HG03571 (cell line): Measurements from ENCODE around the gene GPAT2.
"Not testable (repeated sequence)": the region's sequence is repeated elsewhere in the genome, so short reads cannot be mapped to it uniquely, and the experiment has no call there.

ENCODE experiments used
- ATAC-seq: cut with Tn5 transposase; IDR thresholded peaks from one replicate; pipeline ENCODE4 v1.9.1; 2021; ENCODE audit not compliant: unreplicated experiment

GPAT2 gene, protein sequence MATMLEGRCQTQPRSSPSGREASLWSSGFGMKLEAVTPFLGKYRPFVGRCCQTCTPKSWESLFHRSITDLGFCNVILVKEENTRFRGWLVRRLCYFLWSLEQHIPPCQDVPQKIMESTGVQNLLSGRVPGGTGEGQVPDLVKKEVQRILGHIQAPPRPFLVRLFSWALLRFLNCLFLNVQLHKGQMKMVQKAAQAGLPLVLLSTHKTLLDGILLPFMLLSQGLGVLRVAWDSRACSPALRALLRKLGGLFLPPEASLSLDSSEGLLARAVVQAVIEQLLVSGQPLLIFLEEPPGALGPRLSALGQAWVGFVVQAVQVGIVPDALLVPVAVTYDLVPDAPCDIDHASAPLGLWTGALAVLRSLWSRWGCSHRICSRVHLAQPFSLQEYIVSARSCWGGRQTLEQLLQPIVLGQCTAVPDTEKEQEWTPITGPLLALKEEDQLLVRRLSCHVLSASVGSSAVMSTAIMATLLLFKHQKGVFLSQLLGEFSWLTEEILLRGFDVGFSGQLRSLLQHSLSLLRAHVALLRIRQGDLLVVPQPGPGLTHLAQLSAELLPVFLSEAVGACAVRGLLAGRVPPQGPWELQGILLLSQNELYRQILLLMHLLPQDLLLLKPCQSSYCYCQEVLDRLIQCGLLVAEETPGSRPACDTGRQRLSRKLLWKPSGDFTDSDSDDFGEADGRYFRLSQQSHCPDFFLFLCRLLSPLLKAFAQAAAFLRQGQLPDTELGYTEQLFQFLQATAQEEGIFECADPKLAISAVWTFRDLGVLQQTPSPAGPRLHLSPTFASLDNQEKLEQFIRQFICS

DNA sequence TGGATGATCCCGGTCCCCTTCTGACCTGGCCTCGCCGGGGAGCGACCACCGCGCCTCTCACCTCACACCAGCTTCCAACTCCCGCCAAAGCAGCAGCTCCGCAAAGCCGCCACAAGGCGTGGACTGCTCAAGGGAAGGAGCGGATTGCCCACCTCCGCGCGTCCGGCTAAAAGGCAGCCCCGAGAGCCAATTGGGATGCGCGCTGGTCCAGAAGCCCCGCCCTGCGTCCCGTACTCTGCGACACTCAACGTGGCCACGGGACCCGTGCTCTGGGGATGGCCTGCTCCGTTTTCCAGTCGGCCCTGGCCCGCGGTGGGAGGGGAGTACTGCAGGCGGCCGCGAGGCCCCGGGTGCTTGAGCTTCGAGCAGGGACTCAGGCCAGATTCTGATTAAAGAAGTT lies at the start of gene GPAT2:
Gene GPAT2 (minus strand): TSS at position 125 of the 400 bp plus-strand sequence. CDS start 2,557 bp downstream, outside the sequence.
- not testable (repeated sequence) for ATAC-seq

DNA sequence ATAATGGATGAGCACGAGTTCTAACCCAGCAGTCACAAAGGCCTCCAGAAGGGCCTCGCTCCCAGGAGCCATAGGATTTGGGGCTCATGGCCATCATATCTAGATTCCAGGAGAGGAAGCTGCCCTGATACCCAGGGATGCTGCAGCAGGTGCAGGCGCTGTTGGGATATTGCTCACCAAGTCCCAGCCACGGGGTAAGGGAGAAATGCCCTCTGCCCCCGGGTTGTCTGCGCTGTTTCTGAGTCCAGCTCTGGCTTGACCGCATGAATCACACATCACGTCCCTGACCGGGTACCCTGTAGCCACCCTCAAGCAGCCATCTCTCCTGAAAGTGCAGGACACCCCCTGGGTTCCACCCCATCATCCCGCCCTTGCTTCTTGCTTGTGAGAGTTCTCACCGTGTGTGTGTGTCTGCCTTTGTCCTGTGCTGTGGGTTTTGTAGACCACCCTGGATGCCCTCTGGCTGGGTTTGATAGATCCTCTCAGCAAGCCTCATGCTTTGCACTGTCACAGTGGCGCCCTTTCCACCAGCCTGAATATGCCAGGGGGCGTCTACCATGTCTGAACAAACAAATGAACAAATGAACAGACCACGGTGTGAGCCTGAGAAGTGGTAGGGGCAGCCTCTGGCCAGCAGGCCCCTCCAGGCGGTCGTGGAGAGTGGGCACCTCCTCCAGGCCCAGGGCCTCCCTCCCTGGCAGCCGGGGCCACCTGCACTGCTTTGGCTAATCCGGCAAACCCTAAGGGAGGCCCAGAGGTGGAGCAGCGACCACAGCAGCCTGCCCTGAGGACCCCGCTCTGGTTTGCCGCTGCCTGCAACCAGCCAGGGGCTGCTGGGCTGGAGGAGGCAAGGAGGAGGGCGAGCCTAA lies 49.5 kb upstream of the GPAT2 start:
- ATAC-seq, result no peak

DNA sequence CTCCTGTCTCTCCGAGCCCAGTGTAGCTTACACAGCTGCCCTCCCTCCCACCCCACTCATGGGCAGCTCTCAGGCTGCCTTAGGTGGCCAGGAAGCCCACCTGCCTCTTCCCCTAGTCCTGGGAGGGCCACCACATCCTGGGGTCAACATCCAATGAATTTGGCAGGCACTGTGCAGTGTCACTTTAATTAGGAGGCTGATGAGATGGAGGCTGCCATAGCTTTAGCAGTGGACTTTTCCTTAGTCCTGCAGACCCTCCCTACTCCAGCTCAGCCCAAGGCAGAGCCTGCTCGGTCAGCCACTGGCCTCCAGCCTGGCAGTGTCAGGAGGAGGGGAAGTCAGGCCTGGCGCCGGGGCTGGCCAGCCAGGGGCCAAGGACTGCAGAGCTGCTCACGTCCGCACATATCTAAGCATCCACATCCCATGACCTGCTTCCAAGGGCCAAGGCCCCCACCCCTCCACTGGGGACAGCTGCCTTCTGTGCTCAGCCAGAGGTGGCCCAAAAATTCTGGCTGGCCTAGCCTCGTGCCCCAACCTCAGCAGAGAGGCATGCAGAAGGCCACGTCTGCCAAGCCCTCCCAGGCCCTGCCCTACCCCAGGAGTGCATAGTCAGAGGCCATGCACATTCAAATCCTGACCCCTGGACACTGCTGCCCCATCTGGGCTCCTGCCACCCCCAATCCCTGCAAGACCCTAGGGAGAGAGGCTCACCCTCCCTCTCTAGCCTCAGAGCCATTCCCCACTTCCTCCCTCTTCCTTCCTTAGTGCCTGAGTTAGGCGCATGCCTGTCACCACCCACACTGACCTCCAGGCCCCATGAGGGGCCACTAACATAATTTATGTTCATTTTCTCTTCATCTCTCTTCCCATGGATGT lies 48.6 kb upstream of the GPAT2 start:
- no peak for ATAC-seq

DNA sequence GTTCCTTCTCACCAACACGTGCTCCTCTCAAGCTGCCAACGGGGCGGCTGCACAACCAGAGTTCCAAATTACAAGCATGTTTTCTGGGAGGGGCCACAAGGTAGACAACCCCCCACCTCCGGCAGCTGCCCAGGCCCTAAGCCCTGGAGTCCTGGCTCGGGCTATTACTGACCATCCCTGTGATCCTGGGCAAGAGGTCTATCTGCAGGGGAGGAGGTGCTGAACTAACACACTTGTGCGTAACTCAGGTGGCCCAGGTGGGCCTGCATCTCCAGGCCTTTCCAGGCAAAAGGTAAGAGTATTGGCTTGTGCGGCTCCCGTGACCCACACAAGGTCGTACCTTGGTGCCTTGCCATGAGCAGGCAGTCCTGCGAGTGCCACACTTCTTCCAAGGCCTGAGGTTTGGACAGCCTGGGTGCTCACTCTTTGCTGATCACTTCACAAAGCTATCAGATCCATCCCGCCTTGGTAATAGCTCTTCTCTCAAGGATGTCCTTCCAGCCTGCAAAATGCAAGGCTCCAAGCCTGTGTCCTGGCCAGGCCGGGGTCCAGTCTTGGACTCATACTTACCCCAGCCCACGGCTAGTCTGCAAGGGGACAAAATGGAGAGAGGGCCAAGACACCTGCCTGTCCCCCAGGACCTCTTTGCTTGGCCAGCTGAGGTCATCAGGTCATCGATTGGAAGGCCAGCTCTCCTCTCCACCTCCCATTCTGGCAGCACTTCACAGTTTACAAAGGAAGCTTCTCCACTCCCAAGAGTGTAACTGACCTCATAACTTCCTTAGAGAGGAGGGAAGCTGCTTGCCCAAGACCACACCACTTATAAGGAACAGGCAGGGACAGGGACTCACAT lies 47.7 kb upstream of the GPAT2 start:
- no peak for ATAC-seq

DNA sequence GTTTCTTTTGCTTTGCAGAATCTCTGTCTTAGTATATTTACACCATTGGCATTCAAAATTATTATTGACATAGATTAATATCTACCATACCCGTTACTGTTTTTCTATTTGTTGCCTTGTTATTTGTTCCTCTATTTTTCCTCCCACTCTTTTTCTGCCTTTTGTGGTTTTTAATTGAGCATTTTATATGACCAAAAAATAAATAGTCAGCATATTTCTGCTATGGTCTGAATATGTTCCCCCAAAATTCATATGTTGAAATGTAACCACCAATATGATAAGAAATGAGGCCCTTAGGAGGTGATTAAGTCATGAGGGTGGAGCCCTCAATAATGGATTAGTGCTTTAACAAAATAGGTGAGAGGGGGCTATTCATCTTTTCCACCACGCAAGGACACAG lies 46.3 kb upstream of the GPAT2 start:
- ATAC-seq, result no peak

DNA sequence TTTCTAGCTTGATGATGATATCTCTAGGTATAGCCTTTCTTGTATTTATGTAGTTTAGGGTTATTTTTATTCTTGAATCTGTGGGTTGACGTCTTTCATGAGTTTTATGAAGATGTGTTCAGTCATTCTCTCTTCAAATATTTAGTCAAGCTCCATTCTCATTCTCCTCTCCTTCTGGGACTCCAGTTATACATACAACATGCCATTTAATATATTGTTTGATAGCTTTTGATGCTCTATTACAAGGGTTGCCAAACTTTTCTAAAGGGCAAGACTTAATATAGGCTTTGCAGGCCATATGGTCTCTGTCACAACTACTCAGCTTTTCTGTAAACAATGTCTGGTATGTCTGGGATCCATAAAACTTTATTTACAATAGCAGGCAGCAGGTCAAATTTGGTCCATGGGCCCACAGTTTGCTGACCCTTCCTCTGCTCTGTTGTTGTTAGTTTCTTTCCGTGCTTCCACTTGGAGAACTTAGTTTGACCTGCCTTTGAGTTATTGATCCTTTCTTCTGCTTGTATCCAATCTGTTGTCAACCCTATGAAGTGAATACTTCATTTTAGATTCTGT lies 40.6 kb upstream of the GPAT2 start:
- ATAC-seq, result no peak

DNA sequence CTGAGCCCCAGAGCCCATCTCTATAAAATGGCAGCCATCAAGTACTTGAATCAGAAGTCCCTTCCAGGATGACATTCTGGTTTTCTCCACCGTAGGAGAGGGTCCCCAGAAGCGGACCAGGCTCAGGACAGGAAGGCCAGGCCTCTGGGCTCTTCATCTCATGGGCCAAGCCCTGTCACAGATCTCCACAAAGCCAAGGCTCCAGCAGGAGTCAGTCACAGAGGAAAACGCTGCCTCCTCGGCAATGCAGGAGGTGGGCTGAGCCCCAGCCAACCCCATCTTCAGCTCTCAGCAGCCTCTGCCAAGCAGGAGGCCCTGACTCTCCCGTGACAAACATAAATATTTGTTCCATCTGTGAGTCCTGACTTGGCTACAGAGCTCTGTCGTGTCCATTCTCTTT lies 39.4 kb upstream of the GPAT2 start:
- no peak for ATAC-seq

DNA sequence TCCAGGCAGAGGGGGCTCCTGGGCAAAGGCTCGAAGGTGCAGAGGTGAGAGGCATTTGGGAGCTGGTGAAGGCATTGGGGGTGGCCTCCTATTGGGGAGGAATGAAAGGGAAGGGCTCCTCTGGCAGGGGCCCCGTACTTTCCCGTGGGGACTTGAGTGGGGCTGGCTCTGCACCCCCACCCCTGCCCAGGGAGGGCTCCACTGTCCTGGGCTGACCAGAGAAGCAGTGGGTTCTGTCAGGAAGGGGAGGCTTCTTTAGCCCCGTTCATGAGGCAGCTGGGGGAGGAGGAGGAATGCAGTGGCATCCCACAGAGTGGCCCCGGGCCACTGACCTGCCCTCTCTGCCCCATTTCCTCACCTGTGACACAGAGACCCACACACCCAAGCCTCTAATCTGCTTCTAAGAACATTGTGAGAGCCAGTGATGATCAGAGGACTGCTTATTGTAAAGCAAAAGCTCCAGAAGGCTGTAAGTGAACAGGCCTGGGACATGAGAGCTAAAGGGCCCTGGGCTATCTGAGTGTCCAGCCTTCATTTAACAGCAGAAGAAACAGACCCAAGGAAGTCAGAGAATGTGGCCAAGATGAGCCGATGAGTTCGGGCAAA lies 38.6 kb upstream of the GPAT2 start:
- ATAC-seq, result no peak

DNA sequence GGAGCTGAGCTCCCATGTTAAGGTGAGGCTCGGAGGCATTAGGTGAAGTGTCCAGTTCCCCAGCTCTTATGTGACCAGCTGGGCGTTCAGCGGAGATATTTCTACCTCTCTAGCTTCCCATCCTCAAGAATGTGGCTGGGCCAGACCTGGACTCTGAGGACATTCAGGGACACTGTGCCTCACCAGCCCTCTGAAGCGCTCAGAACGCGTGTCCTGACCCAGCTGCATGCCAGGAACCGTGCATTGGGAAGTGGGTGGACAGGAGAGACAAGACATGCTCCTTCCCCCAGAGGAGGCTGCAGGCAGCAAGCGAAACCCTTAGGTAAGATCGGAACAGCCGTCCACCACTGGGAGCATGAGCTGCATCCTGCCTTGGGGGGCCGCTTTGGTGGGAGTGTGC lies 38.0 kb upstream of the GPAT2 start:
- ATAC-seq, result no peak

DNA sequence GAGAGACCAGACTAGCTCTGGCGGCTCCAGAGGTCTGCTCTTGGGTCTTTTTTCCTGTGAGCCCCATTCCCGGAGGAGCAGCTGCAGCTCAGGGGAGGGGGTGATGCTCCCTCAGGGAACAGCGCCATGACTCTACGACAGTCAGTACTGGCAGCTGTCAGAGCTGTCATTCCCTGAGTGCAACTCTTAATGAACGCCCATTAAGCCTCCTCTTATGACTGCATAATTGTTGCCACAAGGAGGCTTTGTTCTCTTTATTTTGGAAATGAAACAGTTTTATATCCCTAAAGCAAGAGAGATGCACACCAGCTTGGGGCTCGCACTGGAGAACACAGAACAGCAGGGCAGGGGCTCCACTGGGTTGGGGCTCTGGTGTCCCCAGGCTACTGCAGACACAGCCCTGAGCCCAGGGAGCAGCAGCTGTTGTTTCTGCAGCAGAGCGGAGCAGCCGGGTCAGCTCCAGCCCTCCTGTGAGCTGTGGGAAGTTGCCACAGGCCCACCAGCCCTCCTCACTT lies 37.3 kb upstream of the GPAT2 start:
- ATAC-seq, result not testable (repeated sequence)

DNA sequence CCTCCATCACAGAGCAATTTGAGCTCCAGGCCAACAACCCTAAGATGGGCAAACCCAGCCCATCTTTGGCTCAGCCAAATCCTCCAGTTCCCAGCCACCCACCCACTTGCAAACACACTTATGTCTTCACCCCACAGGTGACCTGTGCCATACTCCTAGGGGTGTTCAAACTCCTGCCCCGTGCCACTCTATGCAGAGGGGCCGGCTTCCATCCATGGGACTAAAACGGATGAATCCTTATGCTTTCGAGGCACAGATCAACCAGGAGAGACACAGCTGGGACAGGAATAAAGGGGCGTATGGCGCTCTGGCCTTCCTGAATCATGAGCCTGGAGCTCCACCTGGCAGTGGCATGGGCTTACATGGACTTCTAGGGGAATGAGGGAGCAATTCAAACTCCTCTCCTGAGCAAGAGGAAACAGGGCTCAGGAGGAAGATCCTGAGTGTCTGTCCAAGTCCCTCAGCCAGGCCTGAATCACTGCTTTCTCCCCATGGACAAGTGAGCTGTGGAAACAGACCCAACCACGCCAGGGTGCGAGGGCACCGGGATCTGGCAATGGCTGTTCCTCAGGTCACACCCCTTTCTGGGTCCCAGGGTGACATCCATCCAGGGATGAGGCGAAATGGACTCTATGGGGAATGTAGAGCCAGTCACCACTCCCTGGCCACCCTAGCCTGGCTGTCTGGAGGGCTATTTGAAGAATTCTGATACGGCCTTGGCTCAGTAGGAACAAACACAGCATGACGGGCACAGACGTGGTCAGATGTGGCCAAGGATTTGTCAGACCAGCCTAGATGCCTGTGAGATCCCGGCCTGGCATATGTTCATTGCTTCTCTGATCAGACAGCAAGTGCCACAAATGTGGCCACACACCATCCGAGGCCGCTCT lies 36.6 kb upstream of the GPAT2 start:
- not testable (repeated sequence) for ATAC-seq

DNA sequence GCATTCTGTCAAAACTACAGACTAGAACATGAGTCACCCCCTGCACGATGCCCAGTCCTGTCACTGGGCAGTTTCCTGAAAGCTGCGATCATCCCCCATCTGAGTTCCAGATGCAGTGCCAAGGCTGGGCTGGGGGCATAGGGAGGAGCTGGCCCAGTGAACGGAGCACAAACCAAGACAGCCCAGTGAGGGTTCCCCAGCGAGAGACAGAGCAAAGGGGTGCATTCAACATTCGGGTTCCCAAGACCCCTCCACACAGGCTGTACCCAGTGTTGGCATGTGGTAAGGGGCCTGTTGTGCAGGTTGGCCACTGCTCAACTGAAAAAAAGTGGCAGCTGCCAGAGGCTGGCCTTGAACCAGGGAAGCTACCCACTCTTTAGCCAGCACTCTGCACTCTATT lies 35.6 kb upstream of the GPAT2 start:
- not testable (repeated sequence) for ATAC-seq

DNA sequence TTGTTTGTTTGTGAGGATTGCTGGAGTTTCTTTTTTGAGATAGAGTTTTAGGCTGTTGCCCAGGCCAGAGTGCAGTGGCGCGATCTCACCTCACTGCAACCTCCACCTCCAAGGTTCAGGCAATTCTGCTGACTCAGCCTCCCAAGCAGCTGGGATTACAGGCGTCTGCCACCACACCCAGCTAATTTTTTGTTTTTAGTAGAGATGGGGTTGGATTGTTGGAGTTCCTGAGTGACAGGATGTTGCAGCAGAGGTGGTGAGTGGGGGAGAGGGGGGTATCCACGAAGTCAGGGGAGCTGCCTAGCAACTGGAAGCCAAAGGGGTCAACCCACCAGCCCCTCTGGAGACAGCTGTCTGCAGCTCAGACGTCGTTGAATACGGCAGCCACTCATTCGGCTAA lies 35.2 kb upstream of the GPAT2 start:
- not testable (repeated sequence) for ATAC-seq

DNA sequence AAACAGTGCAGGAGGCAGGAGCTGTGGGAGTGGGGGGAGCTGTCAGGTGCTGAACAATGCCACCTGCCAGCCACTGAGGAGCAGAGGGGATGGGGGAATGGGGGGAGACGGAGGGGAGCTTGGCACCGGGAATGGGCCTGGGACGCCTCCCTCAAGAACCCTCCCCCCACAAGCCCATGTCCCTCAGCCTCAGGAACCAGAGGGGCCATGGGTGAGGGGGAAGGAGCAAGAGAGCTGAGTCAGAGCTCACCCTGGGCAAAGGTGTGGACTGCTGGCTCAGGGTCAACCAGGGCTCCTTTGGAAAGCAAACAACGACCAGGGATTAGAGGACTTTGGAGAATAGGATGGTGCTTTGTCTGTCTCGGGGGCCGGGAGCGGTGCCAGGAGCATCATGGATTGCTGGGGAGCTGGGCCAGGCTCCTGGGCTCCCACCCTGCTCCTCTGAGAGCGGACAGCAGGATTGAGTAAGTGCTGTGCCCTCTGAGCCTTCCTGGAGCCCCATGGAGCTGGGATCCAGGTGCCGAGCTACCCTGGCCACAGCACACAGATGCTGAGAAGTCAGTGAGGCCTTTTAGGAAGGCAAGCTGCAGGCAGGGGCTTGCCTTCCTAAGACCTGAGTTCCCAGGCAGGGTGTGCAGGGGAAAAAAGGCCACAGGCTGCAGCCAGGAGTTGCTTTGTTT lies 33.3 kb upstream of the GPAT2 start:
- not testable (repeated sequence) for ATAC-seq

DNA sequence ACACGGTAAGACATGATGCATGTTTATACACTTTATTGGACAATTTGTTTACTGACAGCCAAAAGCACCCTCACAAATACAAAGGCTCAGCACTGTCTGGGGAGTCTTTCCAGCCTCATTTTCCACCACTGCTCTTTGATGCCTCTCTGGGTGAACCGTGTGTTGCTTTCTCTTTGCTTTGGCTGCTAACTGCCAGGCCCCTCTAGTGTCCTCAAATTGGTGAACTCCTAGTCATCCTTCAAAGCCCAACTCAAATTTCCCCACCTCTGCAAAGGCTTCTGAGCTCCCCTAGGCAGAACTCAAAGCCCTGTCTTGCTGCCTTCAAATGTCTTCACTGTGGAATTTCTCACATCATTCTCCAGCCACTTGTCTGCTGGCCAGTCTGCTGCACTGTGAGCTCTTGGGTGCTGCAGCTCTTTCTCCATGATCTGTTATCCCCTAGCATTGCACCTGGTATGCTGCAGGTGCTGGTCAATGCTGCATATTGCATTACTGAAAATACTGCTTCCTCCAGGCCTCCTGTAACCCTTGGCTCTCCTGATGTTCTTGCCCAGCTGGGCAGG lies 32.5 kb upstream of the GPAT2 start:
- not testable (repeated sequence) for ATAC-seq

DNA sequence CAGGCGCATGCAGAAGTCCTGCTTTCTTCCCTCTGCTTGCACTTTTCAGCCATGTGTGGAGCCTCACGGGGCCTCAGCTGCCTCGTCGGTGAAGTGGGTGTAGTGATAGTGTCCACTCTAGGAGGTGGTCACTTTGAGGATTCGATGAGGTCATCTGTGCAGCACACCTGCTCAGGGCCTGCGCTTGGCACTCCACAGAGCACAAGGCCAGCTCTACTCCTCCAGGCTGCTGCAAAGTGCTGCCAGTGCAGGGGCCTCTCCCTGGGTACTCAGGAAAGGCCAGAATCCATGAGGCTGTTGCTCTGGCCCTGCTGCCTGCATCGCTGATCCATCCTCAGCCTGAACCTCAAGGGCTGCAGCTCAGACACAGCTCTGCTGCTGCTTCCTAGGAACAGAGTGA lies 31.8 kb upstream of the GPAT2 start:
- ATAC-seq, result not testable (repeated sequence)
